ENCODE results near the gene UNKL. TPM values are rescaled to one million over a fixed set of nuclear protein-coding genes. Genes with fewer than 3 reads are reported as not detected.

Gene UNKL
- total RNA-seq, 1 experiment from 2014 or later: 112 TPM

DNA sequence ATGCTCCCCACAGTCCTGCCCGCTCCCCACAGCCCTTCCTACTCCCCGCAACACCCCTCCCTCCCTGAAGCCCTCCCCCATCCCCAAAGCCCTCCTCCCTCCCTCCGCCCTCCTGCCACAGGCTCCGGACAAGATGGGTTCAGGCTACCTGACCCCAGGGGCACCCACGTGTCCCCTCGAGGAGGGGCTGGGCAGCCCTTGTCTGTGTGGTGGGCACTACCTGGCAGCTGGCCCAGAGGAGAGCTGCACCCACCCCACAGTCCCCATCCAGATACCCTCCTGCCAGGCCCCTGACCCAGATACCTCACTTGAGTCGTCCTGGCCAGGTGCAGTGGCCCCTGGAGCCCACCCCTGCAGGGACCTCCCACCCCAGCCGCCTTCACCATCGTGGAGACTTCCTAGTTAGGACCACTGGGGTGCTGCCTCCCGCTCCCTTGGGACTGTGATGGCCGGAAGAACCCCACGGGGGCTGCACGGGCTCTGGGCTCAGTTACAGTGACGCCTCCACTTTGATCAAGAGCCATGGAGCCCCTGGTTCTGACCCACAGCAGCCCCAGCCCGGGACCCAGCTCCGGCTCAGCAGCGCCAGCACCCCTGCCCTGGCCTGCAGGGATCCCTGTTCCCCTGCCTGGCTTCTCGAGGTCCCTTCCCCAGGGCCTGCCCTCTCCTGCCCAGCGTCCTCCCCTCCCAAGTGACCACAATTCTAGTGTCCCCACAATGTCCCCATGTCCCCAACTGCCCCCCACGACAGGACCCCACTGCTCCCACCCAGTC lies 17.2 kb upstream of the UNKL start:
- H3K27ac ChIP-seq: no peak overlapping the region
- no peaks in the 10 kb centered on the region for H4K20me1 ChIP-seq (ENCODE audit: insufficient read depth)
- H3K36me3 ChIP-seq (ENCODE audit: low read depth): no peaks in the 10 kb centered on the region
- H3K4me1 ChIP-seq (replicated peaks; ENCODE audit: insufficient read depth): no peaks in the 10 kb centered on the region
- intact Hi-C loops (cut with micrococcal nuclease; ENCODE audit: unreplicated experiment): no loop called here
- H3K79me2 ChIP-seq (ENCODE audit: low read depth): no peaks in the 10 kb centered on the region
- H3F3A ChIP-seq (ENCODE audit: insufficient read depth, low read depth): no peaks in the 10 kb centered on the region
- no peak overlapping the region for H2AFZ ChIP-seq
- no peak for DNase-seq
- H3K9me3 ChIP-seq (ENCODE audit: insufficient read depth, low read depth): no peaks in the 10 kb centered on the region
- H3K27me3 ChIP-seq (ENCODE audit: insufficient read depth, low read depth): 0 out of 2 replicates have a peak, but pooled peaks cover 5% of the 10 kb centered on the region
- no peak for TF ChIP-seq EZH2 (IDR thresholded peaks at IDR 0.05; ENCODE audit: low read depth)
- TF ChIP-seq, protein P1, sequence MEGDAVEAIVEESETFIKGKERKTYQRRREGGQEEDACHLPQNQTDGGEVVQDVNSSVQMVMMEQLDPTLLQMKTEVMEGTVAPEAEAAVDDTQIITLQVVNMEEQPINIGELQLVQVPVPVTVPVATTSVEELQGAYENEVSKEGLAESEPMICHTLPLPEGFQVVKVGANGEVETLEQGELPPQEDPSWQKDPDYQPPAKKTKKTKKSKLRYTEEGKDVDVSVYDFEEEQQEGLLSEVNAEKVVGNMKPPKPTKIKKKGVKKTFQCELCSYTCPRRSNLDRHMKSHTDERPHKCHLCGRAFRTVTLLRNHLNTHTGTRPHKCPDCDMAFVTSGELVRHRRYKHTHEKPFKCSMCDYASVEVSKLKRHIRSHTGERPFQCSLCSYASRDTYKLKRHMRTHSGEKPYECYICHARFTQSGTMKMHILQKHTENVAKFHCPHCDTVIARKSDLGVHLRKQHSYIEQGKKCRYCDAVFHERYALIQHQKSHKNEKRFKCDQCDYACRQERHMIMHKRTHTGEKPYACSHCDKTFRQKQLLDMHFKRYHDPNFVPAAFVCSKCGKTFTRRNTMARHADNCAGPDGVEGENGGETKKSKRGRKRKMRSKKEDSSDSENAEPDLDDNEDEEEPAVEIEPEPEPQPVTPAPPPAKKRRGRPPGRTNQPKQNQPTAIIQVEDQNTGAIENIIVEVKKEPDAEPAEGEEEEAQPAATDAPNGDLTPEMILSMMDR (conservative IDR thresholded peaks at IDR 0.05): no peak
- BruUV-seq (replicated peaks): no TSS peak
- POLR2A ChIA-PET (ENCODE audit: unreplicated experiment): no interaction called here
- H3K9me2 ChIP-seq (ENCODE audit: insufficient read depth): no peaks in the 10 kb centered on the region
- H3K4me3 ChIP-seq: no peak overlapping the region
- H3K4me2 ChIP-seq: no peak overlapping the region
- CTCF ChIA-PET: no interaction called here

- H3K9me3 ChIP-seq (ENCODE audit: insufficient read depth, low read depth): no peaks in the 10 kb centered on the region
- DNase-seq: no peak
- no peak within 1 kb of the TSS for H2AFZ ChIP-seq
- H3K79me2 ChIP-seq (ENCODE audit: low read depth): no peaks in the 10 kb centered on the region
- no peak for TF ChIP-seq EZH2 (IDR thresholded peaks at IDR 0.05; ENCODE audit: low read depth)
- TF ChIP-seq, protein P1 (conservative IDR thresholded peaks at IDR 0.05): no peak
- H3K4me1 ChIP-seq (replicated peaks; ENCODE audit: insufficient read depth): no peaks in the 10 kb centered on the region
- H3K4me2 ChIP-seq: no peak within 1 kb of the TSS
- ChIA-PET POLR2A (ENCODE audit: unreplicated experiment) (no interaction called here), CTCF (no interaction called here)
- H4K20me1 ChIP-seq (ENCODE audit: insufficient read depth): no peaks in the 10 kb centered on the region
- intact Hi-C loops (cut with micrococcal nuclease; ENCODE audit: unreplicated experiment): no loop called here
- no peaks in the 10 kb centered on the region for H3F3A ChIP-seq (ENCODE audit: insufficient read depth, low read depth)
- H3K4me3 ChIP-seq: no peak within 1 kb of the TSS
- H3K27ac ChIP-seq: no peak within 1 kb of the TSS
- H3K9me2 ChIP-seq (ENCODE audit: insufficient read depth): no peaks in the 10 kb centered on the region
- no TSS peak for BruUV-seq (replicated peaks)
- no peaks in the 10 kb centered on the region for H3K36me3 ChIP-seq (ENCODE audit: low read depth)
- H3K27me3 ChIP-seq (ENCODE audit: insufficient read depth, low read depth): 0 out of 2 replicates have a peak, but pooled peaks cover 5% of the 10 kb centered on the region
Observed at GRCh38 chr16:1430759-1431496, 16.4 kb upstream of the UNKL start, which contains the start of gene PERCC1. Gene PERCC1, plus strand, starts transcription at chr16:1431078. Its CDS starts 1,516 bp downstream, at chr16:1432594.

GRCh38 chr16:1430214-1430758 lies 15.8 kb upstream of the UNKL start:
- ChIA-PET CTCF (no interaction called here), POLR2A (ENCODE audit: unreplicated experiment) (no interaction called here)
- Histone ChIP-seq H4K20me1 (ENCODE audit: insufficient read depth) (no peaks in the 10 kb centered on the region), H3K4me3 (no peak overlapping the region), H3K4me1 (replicated peaks; ENCODE audit: insufficient read depth) (no peaks in the 10 kb centered on the region), H3K4me2 (no peak overlapping the region), H3K9me2 (ENCODE audit: insufficient read depth) (no peaks in the 10 kb centered on the region), H2AFZ (no peak overlapping the region), H3K9me3 (ENCODE audit: insufficient read depth, low read depth) (no peaks in the 10 kb centered on the region), H3K79me2 (ENCODE audit: low read depth) (no peaks in the 10 kb centered on the region), H3K27me3 (ENCODE audit: insufficient read depth, low read depth) (0 out of 2 replicates have a peak, but pooled peaks cover 5% of the 10 kb centered on the region), H3K27ac (no peak overlapping the region), H3K36me3 (ENCODE audit: low read depth) (no peaks in the 10 kb centered on the region), H3F3A (ENCODE audit: insufficient read depth, low read depth) (no peaks in the 10 kb centered on the region)
- DNase-seq: no peak
- TF ChIP-seq, protein P1 (conservative IDR thresholded peaks at IDR 0.05): no peak
- no peak for TF ChIP-seq EZH2 (IDR thresholded peaks at IDR 0.05; ENCODE audit: low read depth)
- intact Hi-C loops (cut with micrococcal nuclease; ENCODE audit: unreplicated experiment): no loop called here
- no TSS peak for BruUV-seq (replicated peaks)

Data from PC-9 (cell line).